GM18907 (cell line): ENCODE results near the gene AFG1L.
"Not testable (repeated sequence)": the region's sequence is repeated elsewhere in the genome, so short reads cannot be mapped to it uniquely, and the experiment has no call there.

Experiments
- ATAC-seq: cut with Tn5 transposase; IDR thresholded peaks from one replicate; pipeline ENCODE4 v1.9.1; 2021; ENCODE audit warnings: mild to moderate bottlenecking, moderate library complexity; ENCODE audit not compliant: unreplicated experiment

Gene AFG1L

DNA sequence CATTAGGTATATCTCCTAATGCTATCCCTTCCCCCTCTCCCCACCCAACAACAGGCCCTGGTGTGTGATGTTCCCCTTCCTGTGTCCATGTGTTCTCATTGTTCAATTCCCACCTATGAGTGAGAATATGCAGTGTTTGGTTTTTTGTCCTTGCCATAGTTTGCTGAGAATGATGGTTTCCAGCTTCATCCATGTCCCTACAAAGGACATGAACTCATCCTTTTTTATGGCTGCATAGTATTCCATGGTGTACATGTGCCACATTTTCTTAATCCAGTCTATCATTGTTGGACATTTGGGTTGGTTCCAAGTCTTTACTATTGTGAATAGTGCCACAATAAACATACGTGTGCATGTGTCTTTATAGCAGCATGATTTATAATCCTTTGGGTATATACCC is 154.9 kb downstream of the AFG1L start:
- not testable (repeated sequence) for ATAC-seq

DNA sequence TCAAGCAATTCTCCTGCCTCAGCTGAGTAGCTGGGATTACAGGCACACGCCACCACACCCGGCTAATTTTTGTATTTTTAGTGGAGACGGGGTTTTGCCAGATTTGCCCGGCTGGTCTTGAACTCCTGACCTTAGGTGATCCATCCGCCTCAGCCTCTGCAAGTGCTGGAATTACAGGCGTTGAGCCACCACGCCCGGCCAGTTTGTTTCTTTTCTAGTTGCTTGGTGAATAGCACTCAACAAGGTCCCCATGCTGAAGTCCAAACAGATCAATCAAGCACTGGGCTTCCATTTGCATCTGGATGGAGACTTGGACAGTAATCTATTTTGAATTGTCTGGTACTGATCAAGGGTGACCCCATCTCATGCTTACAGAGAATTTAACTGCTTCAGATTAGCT is 157.0 kb downstream of the AFG1L start:
- no peak for ATAC-seq

DNA sequence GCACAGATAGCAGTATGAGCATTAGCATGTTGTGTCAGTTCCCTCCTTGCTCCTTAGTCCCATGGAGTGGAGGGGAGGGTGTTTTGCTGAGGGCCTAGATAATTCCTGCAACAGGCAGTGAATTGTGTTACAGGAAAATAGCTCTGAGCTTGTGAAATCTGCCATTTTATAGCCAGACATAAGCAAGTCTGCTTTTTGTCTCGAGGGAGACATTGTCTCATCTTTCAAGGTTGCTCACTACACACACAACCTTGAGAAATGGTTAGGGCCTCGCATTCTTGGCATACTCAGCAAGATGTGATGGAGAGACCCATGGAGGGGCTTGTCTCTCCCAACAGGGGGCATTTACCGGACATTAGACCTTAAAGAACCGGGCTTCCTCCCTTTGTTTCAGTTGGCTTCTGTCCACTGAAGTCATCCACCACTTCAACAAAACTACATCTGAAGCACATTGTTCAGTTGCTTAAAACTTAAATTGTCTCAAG is 157.9 kb downstream of the AFG1L start:
- no peak for ATAC-seq

DNA sequence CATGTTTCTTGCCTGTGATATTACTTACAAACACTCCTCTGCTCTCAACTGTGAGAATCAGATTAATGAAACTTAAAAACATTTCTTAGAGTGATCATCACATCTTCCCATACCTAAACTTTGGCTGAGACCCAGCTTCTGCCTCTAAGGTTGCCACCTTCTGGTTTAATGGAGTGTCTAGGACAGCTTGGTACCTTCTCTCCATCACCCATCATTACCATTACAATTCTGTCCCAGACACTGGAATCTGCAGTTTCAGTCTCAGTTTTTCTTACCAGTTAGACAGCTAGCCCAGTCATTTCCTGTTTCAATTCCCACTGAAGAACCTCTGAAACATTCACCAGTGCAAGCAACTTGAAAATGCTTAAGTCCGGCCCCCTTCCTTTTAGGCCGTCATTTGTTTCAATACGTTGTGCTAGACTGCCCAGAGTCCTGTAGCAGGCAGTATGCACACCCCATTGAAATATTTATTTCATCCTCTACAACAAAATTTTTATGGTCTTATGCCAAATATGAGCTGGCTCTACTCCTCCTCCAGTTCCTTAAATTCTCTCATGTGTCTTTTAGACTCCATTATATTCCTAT is 158.8 kb downstream of the AFG1L start:
- ATAC-seq, result no peak

DNA sequence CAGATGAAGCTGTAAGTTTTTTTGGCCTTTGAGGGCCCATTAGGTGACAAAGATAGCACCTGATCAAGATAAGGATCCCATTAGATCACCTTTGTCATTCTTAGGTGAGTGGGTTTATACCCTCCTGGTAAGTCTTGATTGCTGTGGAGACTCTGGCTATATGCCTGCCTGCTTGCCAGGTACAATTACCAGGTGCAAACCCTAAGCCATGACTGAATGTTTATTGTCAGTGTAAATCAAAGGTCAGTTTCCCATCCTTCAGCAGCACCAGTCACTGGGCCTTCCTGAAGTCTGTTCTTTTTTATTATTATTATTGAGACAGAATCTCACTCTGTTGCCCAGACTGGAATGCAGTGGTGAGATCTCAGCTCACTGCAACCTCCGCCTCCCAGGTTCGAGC is 159.5 kb downstream of the AFG1L start:
- ATAC-seq, result no peak

DNA sequence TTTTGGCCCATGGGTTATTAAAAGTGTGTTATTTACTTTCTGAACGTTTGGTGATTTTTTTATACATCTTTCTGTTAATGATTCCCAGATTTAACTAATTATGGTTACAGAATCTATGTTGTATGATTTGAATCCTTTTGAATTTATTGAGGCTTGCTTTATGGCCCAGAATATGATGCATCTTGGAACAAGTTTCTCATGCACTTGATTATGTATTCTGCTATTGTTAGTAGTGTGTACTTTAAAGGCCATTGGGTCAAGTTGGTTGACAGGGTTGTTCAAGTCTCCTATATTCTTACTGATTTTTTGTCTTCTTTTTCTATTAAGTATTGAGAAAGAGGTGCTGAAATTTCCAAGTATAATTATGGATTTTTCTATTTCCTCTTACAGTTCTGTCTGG is 160.8 kb downstream of the AFG1L start:
- no peak for ATAC-seq

DNA sequence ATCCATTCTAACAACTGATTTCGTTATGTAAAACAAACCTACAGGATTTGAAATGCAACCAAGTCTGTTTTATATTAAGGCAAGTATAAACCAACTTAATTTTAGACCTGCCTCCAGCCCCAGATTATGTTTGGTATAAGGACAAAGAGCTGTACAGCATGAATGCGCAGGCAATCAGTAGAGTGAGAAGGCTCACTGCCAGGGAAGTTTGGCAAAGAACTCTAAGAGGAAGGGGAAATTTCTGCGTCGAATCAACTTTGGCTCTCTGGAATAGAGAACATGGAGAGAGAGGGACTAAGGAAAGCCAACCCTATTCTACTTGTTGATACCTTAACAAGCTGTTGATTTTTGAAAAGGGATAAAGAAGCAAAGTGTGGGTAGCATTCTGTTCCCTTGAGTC is 168.9 kb downstream of the AFG1L start:
- no peak for ATAC-seq

DNA sequence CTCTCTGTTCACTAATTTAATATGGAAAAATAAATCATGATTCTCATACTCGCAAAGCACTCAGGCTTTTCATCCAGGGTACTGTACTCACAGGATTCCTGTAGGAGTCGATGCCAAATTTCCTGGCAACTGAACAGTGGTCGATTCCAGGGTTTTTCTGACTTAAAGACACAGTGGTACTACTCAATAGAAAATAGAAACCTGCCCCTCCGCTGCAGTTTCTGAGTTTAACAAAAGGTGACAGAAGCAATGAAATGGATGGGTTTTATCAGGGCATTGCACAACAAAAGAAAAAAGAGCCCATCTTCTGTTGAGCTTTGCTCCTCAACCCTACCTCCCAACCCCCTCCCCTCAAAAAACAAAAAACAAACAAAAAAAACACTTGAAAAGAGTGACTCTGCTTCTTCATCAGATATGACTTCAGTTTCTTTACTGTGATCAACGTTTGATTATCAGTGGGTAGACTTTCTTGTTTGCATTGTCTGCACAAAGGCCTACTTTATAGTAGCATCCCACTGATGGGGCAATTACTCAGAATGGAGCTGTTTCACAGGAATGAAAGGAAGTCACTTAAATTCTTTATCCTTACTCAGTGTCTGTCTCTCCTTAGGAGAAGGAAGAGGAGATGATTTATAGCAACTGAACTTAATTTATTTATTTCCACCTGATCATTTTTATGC is 169.7 kb downstream of the AFG1L start:
- ATAC-seq, result no peak

DNA sequence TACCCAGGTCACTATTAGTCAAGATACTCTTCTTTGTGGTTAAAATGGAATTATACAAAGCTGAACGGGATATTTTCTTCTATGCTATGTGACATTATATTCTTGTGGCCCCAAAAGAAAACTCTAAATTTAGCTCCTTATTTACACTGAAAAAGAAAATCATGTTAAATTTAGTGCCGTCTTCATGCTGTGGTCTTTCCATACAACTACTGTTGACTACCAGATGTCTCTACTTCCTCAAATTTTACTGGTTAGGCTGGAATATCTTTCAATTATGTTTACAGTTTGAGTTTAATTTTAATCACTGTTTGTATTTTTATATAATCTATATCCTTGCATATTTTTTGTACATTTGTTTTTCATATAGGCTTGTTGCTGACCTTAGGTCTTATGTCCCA is 170.2 kb downstream of the AFG1L start:
- no peak for ATAC-seq

DNA sequence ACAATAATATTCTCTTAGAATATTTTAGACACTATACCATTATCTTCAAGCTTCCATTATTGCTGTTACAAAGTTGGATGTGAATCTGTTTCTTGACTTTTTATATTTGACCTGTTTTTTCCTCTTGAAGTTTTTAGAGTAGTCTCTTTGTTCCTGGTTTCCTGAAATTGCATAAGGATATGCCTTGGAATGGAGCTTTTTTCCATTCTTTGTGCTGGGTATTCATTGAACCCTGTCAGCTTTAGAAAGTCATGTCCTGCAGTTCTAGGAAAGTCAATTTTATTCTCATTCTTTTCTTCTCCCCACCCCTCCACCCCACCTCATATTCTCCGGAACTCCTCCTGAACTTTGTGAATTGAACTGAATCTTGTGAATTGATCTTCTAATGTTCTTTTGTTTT is 173.5 kb downstream of the AFG1L start:
- no peak for ATAC-seq

DNA sequence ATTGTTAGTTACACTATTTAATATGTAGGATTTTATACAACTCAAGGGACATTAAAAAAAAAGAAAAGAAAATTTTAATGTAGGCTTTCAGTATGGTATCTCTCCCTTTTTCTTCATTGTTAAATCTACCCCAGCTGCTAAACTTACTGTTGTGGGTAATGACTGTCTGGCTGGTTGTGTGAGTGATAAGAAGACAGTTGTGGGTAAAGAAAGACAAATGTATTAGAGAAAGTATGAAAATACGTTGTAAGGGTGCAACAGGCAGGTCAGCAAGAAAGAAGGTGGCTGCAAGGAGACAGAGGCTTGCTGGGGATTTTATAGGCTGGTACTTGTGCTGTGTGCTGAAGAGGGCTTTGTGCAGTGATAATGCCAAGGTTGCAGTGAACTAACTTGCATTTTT is 174.5 kb downstream of the AFG1L start:
- ATAC-seq, result no peak

DNA sequence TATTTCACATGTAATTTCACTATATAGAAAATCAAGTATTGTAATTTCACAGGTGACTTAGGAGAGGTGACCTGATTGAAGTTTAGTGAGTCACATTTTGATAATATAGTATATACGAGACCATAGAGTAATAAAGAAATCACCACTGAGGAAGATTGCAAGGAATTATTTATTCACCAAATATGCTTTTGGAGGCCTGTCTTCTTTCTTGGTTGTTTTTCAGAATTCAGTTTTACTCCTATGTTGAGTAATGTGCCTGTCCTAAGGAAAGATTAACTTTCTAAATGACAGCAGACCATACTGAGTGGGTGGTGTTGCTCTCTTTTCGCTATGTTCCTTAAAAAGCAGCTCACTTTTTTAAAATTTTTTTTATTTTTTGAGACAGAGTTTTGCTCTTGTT is 178.3 kb downstream of the AFG1L start:
- no peak for ATAC-seq

DNA sequence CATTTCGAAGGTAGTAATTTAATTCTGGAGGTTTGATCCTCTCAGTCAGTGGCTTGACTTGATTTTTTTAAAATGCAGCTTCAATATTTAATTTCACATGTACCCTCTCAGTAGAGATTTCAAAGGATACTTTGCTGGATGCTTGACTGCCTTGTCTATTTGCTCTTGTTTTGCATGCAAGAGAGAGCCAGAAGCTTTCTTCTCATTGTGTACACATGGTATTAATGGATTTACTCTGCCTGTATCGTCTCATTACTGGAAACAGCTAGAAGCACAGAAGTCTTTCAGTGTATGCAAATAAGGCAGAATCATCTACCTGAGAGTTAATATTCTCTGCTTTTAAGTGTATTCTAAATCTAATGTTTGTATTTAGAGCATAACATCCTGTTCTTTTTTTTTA is 181.5 kb downstream of the AFG1L start:
- no peak for ATAC-seq

DNA sequence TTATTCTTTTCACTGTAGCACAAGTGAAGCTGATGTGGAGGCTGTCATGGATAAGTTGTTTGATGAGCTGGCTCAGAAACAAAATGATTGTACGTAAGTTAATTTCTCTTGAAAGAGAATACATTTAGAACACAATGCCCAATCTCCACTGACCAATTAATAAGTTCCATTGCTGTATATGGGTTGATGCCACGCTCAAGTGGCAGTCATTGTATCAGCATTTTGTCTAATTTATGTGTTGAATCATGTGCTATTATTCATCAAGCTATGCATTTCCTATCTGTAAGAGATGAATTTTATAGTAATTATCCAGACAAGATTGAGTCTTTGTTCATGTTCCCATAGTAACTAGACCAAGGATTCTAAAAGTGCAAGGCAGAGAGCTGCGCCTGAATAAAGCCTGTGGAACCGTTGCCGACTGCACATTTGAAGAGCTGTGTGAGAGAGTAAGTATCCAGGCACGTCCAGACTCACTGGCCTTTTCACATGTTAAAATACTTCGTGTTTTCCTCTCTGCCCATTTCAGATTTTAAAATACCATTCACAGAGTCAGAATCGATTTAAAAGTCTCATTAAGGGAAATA is 182.1 kb downstream of the AFG1L start:
- ATAC-seq, result no peak

DNA sequence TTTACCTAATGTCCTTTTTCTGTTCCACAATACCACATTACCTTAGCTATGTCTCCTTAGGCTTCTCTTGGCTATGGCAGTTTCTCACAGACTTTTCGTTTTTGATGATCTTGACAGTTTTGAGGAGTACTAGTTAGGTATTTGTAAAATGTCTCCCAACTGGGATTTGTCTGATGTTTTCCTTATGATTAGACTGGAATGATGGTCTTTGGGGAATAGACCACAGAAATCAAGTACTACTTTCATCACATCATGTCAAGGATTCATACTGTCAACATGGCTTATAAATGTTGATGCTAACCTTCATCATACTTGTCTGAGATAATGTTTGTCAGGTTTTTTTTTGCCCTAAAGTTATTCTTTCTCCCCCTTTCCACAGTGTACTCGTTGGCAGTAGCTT is 187.7 kb downstream of the AFG1L start:
- ATAC-seq, result no peak

DNA sequence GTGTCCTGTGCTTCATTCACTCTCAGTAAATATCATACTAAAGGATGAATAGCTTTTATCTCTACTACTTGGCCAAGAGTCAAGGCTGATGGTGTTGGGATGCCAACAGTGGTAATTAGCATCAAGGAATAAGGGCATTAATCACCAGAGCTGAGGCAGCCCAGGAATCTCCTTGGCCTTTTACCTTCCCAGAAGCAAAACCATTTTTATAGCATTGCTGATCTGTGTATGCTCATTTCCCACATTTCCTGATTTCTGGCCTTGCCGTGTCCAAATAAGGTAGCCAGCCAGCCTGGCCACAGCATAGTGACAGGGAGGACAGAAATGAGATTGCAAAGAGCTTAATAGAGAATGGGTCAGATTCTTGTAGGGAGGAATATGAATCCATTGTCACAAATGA is 189.2 kb downstream of the AFG1L start:
- ATAC-seq, result no peak

DNA sequence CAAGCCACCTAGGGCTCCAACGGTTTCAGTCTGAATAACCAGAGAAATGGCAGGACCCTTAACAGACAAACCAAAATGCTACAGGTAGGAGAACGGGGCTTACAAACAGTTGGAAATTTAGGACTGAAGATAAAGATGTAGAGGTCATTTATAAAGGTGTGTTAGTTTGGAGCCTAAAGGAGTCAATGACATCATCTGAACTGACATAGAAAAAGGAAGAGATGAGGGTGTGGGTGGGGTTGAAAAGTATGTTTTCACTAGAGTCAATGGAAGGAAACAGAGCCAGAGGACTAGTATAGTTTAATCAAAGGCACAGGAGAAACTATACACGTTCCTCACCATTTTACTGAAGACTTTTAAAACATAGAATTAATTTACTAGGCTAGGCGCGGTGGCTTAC is 194.8 kb downstream of the AFG1L start:
- ATAC-seq, result no peak

DNA sequence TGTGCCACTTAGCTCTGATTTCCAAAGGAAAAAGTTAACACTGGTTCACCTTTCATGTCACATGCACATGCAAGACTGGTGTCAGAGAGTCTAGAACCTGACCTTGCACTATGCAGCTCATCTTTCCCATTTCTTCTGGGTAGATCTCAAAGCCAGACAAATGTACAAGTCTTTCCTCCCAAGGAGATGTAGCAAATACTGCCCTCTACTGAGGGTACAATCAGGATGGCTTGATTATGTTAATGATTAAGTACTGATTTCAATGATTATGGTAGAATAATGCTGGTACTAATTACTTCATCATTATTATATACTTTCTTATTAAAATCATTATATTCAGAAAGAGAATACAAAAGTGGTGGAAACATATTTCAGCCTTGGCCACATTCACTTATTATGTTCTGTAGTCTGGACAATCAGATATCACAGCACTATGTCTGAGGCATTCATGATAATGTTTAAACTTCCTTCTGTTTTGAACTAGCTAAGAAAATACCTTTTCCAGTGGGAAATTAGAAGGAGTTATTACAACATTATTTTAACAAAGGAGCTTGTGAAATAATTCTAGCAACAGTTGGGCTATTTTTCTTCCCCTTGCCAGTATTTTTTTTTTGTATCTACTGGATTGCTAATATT is 197.4 kb downstream of the AFG1L start:
- no peak for ATAC-seq

DNA sequence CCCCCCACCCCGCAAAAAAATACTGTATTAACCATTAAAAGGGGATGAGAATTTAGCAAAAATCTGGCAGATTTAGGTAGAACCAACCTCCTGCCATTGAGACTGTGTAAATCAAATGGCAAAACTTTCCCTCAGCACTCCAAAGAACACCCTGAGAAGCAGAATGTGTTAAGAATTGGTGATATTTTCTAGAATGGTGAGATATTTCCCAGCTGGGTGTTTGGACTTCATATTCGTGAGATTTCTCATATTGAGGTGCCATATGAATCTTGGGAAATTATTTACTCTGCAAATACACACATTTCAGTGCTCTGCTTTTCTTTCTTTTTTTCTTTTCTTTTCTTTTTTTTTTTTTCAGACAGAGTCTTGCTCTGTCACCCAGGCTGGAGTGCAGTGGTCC is 199.6 kb downstream of the AFG1L start:
- ATAC-seq, result no peak

DNA sequence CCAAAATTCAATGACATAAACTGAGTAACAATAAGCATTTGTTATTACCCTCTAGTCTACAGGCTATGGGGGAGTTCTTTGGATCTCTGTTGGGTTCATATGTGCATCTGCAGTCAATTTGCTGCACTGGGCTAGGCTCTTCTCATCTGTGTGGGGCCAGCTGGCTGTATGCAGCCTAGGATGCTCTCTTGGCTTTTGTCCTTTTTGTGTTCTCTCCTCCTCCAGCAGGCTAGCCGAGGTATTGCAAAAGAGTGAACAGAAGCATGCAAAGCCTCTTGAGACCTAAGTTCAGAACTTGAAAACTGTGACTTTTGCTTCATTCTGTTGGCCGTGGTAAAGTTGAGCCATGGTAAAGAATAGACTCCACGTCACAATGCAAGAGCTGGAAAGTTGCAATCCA is 203.0 kb downstream of the AFG1L start:
- ATAC-seq, result no peak

DNA sequence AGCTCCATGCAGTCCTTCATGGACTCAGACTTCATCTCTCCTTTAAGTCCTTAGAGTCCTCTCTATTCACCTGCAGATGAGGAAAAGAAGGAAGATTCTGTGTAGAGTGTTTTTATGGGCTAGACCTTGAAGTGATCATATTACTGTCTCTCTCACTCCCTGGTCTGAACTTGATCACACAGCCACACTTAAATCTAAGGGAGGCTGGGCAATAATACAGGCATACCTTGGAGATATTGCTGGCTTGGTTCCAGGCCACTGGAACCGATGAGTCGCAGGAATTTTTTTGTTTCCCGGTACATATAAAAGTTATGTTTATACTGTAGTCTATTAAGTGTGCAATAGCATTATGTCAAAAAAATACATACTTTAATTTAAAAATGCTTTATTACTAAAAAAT is 206.7 kb downstream of the AFG1L start:
- no peak for ATAC-seq

DNA sequence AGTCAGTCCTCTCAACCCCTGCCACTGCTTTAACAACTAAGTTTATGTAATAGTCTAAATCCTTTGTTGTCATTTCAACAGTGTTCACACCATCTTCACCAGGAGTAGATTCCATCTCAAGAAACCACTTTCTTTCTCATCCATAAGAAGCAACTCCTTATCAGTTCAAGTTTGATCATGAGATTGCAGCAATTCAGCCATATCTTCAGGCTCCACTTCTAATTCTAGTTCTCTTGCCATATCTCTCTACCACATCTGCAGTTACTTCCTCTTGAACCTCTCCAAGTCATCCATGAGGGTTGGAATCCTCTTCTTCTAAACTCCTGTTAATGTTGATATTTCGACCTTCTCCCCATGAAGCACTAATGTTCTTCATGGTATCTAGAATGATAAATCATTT is 208.0 kb downstream of the AFG1L start:
- ATAC-seq, result no peak
